ENCODE results near the gene BBX.

BBX gene

GRCh38 chr3:107841831-107842230 is 319.1 kb downstream of the BBX start:
- H3K27ac ChIP-seq: no peak overlapping the region
- TF ChIP-seq, protein P1, sequence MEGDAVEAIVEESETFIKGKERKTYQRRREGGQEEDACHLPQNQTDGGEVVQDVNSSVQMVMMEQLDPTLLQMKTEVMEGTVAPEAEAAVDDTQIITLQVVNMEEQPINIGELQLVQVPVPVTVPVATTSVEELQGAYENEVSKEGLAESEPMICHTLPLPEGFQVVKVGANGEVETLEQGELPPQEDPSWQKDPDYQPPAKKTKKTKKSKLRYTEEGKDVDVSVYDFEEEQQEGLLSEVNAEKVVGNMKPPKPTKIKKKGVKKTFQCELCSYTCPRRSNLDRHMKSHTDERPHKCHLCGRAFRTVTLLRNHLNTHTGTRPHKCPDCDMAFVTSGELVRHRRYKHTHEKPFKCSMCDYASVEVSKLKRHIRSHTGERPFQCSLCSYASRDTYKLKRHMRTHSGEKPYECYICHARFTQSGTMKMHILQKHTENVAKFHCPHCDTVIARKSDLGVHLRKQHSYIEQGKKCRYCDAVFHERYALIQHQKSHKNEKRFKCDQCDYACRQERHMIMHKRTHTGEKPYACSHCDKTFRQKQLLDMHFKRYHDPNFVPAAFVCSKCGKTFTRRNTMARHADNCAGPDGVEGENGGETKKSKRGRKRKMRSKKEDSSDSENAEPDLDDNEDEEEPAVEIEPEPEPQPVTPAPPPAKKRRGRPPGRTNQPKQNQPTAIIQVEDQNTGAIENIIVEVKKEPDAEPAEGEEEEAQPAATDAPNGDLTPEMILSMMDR (IDR thresholded peaks at IDR 0.05): no peak
- no peak overlapping the region for H3K4me3 ChIP-seq
- no peak for DNase-seq (ENCODE audit: low spot score)

- Histone ChIP-seq H3K27ac (no peak overlapping the region), H3K4me3 (no peak overlapping the region)
- TF ChIP-seq, protein P1 (IDR thresholded peaks at IDR 0.05): no peak
- DNase-seq (ENCODE audit: low spot score): no peak
Observed at GRCh38 chr3:107842940-107843339, 320.2 kb downstream of the BBX start.

DNA sequence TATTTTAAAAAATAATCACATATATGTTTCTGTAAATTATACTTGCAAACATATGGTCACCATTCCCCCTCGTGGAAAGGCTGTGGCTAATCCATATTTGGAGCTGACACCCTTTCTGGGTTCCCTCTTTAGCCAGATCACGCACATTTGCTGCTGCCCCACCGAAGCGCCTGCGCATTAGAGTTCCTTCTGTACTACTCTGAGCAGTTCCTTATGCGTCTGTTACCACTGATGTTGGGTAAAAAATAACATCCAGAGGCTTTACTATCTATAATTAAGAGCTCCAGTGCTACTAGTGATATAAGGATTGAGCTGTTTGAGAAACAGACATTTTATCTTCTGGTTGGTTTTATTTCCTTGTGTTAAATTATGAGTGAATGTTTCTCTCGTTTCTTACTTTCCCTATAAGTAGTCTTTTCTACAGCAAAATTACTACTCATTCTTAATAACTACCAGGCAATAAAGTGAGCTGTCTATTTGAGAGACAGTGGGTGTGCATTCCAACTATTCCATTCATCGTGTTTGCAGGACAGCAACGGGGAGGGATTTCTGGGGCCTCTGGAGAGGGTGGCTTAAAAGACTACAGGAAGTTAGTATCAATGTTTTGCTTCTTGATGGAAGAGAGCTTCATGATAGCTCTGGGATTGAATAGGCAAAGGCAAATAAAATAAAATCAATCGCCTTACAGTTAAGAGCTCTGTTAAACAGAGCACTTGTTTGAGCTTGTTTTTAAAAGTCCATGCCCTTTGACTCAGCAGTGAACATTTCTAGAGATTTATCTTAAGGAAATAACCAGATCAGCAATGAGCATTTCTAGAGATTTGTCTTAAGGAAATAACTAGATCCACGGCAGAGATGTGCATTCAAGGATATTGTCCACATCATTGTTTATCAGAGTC is 322.9 kb downstream of the BBX start:
- H3K27ac ChIP-seq: no peak overlapping the region
- TF ChIP-seq, protein P1 (IDR thresholded peaks at IDR 0.05): no peak
- H3K4me3 ChIP-seq: no peak overlapping the region
- no peak for DNase-seq (ENCODE audit: low spot score)

- DNase-seq (ENCODE audit: low spot score): no peak
- H3K4me3 ChIP-seq: no peak overlapping the region
- no peak overlapping the region for H3K27ac ChIP-seq
- TF ChIP-seq, protein P1 (IDR thresholded peaks at IDR 0.05): peak; percentile 42
Observed at GRCh38 chr3:107846279-107846852, 323.6 kb downstream of the BBX start.

DNA sequence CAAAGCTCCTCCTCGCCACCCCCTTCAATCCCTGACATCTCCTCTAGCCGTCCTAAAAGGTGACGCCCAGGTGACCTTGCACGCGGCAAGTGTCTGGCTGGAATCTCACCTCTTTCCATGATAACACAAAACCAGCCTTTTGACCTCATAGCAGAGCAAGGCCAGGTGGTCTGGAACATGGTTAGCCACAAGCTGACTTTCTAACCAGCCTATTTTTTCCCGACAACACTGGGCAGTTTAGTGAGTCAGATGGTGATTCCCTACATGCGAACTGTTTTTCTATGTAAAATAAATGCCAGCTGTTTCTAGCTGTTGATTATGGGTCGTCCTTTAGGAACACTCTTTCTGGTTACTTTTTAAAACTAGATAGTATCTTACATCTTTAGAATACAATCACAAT is 325.0 kb downstream of the BBX start:
- no peak for DNase-seq (ENCODE audit: low spot score)
- H3K27ac ChIP-seq: no peak overlapping the region

GRCh38 chr3:107848351-107848915 is 325.7 kb downstream of the BBX start:
- TF ChIP-seq, protein P1 (IDR thresholded peaks at IDR 0.05): no peak
- H3K27ac ChIP-seq: no peak overlapping the region
- DNase-seq (ENCODE audit: low spot score): no peak
- no peak overlapping the region for H3K4me3 ChIP-seq

More for the DNA sequence above, 325.0 kb downstream of the BBX start:
- H3K4me3 ChIP-seq: no peak overlapping the region
- TF ChIP-seq, protein P1 (IDR thresholded peaks at IDR 0.05): no peak

Measured in coronary artery (tissue), 2 donors.